T-cell (primary cell): ENCODE results near the gene SLC25A13. TPM values are rescaled to one million over a fixed set of nuclear protein-coding genes. Genes with fewer than 3 reads are reported as not detected.
"Not testable (repeated sequence)": the region's sequence is repeated elsewhere in the genome, so short reads cannot be mapped to it uniquely, and the experiment has no call there.

Experiments
- ATAC-seq, 4 experiments: fragments of 200-7000 bp in 3 of 4; fragments of 150-1000 bp in 1 of 4; cut with Tn5 transposase; replicated peaks in 1 of 4; 1 replicate in 3 of 4; 2 replicates in 1 of 4; pipeline ENCODE4 v1.10.0; 2021; ENCODE audit warnings: moderate library complexity in 3 of 4, mild to moderate bottlenecking in 2 of 4, moderate number of reproducible peaks in 1 of 4
- CTCF ChIA-PET, 2 donors: fragments of 300-600 bp; sonication (Branson Sonifier 250); formaldehyde crosslinking; loops; one replicate each; lab custom pipeline; 2022; ENCODE audit warnings: antibody characterized with exemption in 2 of 2; lab: Charles Lee
- POLR2A ChIA-PET, 2 donors: fragments of 300-600 bp; sonication (Branson Sonifier 250); formaldehyde crosslinking; loops; one replicate each; lab custom pipeline; 2022; ENCODE audit warnings: antibody characterized with exemption in 2 of 2; lab: Charles Lee
- DNase-seq, 35 experiments: peaks; one replicate each; pipeline versions ENCODE4 v3.0.0 to v3.0.0-alpha.2; 2013 to 2023
- H3K27ac ChIP-seq: one replicate; pipeline ENCODE4 v1.5.1; 2013; ENCODE audit warnings: low read length
- H3K27me3 ChIP-seq, 2 experiments: replicated peaks in 1 of 2; 1 replicate in 1 of 2; 2 replicates in 1 of 2; pipeline versions ENCODE4 v1.6.1 to v1.7.0; 2013; ENCODE audit warnings: low read length in 1 of 2, mixed read lengths in 1 of 2; ENCODE audit not compliant: control insufficient read depth in 2 of 2, insufficient read depth in 2 of 2; ENCODE audit errors: extremely low read depth in 1 of 2
- H3K36me3 ChIP-seq, 2 donors: 1 replicate in 1 of 2; 2 replicates in 1 of 2; pipeline versions ENCODE4 v1.6.1 to v1.7.0; 2013; ENCODE audit warnings: low read length in 1 of 2; ENCODE audit not compliant: control insufficient read depth in 2 of 2, insufficient read depth in 1 of 2; ENCODE audit errors: extremely low read depth in 1 of 2
- H3K4me1 ChIP-seq, 2 experiments: 1 replicate in 1 of 2; 2 replicates in 1 of 2; pipeline versions ENCODE4 v1.6.1 to v1.7.0; 2013; ENCODE audit warnings: low read length in 2 of 2, mixed read lengths in 1 of 2; ENCODE audit not compliant: insufficient read depth in 2 of 2, control insufficient read depth in 1 of 2; ENCODE audit errors: extremely low read depth in 1 of 2
- H3K4me3 ChIP-seq, 2 donors: 1 replicate in 1 of 2; 2 replicates in 1 of 2; pipeline versions ENCODE4 v1.5.1 to v1.7.0; 2013; ENCODE audit warnings: mild to moderate bottlenecking in 2 of 2, low read length in 1 of 2, moderate library complexity in 1 of 2; ENCODE audit not compliant: control insufficient read depth in 1 of 2; ENCODE audit errors: extremely low read depth in 1 of 2
- H3K9me3 ChIP-seq: 2 replicates; pipeline ENCODE4 v1.7.0; 2013
- H3K27ac Mint-ChIP-seq, 2 donors: one replicate each; pipeline ENCODE4 v1.8.0; 2020 to 2021; ENCODE audit warnings: mild to moderate bottlenecking in 2 of 2, mixed read lengths in 2 of 2
- H3K27me3 Mint-ChIP-seq, 2 donors: one replicate each; pipeline ENCODE4 v1.8.0; 2021 to 2022; ENCODE audit warnings: mixed read lengths in 2 of 2
- H3K36me3 Mint-ChIP-seq: one replicate; pipeline ENCODE4 v1.8.0; 2021; ENCODE audit warnings: mixed read lengths
- H3K4me1 Mint-ChIP-seq, 3 donors: one replicate each; pipeline ENCODE4 v1.8.0; 2020 to 2022; ENCODE audit warnings: mixed read lengths in 3 of 3, mild to moderate bottlenecking in 1 of 3
- H3K4me3 Mint-ChIP-seq, 3 donors: one replicate each; pipeline ENCODE4 v1.8.0; 2020 to 2022; ENCODE audit warnings: mild to moderate bottlenecking in 3 of 3, mixed read lengths in 3 of 3, moderate library complexity in 3 of 3
- H3K9me3 Mint-ChIP-seq, 3 donors: one replicate each; pipeline ENCODE4 v1.8.0; 2020 to 2022; ENCODE audit warnings: mixed read lengths in 3 of 3
- WGBS: methylation state at CpG from one replicate; pipeline ENCODE4 v1.1.5; 2013; ENCODE audit warnings: missing lambda C conversion rate; ENCODE audit not compliant: insufficient coverage; 5-methylcytosine and 5-hydroxymethylcytosine counted together
- total RNA-seq, 35 experiments: library from RNA in 6 of 35; stranded (reverse) in 6 of 35; fragments of 120-200 nt in 1 of 35; gene quantifications; one replicate each; pipeline versions ENCODE4 v1.2.1 to v1.2.4 and lab custom pipeline; 2013 to 2026

Gene SLC25A13
- total RNA-seq, 5 donors from 2014 or later (not counting 1 experiment from before 2014, with no cell fraction given) = 8.1 to 19.1 (median 10.9) TPM

GRCh38 chr7:96327429-96327828 lies 5.5 kb upstream of the SLC25A13 start:
- Mint-ChIP-seq H3K27me3 (no peaks in the 10 kb centered on the region), H3K4me3 (no peak overlapping the region), H3K9me3 (no peaks in the 10 kb centered on the region), H3K4me1 (peaks cover 0 to 4% (median 2%) of the 10 kb centered on the region in 3 donors), H3K36me3 (no peaks in the 10 kb centered on the region), H3K27ac (no peak overlapping the region)
- CTCF ChIA-PET = no interaction called here
- POLR2A ChIA-PET = no interaction called here
- H3K36me3 ChIP-seq = no peaks in the 10 kb centered on the region
- DNase-seq (no peak), ATAC-seq (no peak)
- no peaks in the 10 kb centered on the region for H3K27me3 ChIP-seq
- 100% methylated on average over 2 of the region's 3 CpGs for WGBS
- no peak overlapping the region for H3K4me3 ChIP-seq
- no peaks in the 10 kb centered on the region for H3K4me1 ChIP-seq
- H3K27ac ChIP-seq = no peak overlapping the region
- H3K9me3 ChIP-seq = no peaks in the 10 kb centered on the region

GRCh38 chr7:96326752-96327151 lies 4.9 kb upstream of the SLC25A13 start:
- H3K27ac ChIP-seq, H3K4me1 Mint-ChIP-seq, H3K9me3 ChIP-seq, H3K4me1 ChIP-seq, H3K4me3 Mint-ChIP-seq, ATAC-seq, H3K36me3 Mint-ChIP-seq, CTCF ChIA-PET, H3K9me3 Mint-ChIP-seq, H3K27me3 Mint-ChIP-seq, H3K36me3 ChIP-seq, H3K27me3 ChIP-seq, H3K27ac Mint-ChIP-seq, POLR2A ChIA-PET, H3K4me3 ChIP-seq: not testable (repeated sequence)
- WGBS = no CpG with 5 or more reads among the region's 2 CpGs
- DNase-seq = peak in 1 of 35 experiments; percentile 9

GRCh38 chr7:96322847-96323461 lies 1.1 kb upstream of the SLC25A13 start:
- peaks cover 9% of the 10 kb centered on the region in 2 experiments for H3K4me1 ChIP-seq
- no peak for ATAC-seq
- POLR2A ChIA-PET = no interaction called here

GRCh38 chr7:96322373-96322695 lies 436 bp upstream of the SLC25A13 start:
- DNase-seq = no peak

More at GRCh38 chr7:96322847-96323461, 1.1 kb upstream of the SLC25A13 start:
- H3K27ac ChIP-seq = no peak overlapping the region
- peaks cover 25 to 31% (median 27%) of the 10 kb centered on the region in 3 donors for H3K4me1 Mint-ChIP-seq
- H3K27me3 ChIP-seq = no peaks in the 10 kb centered on the region
- no peaks in the 10 kb centered on the region for H3K9me3 ChIP-seq
- peaks cover 2% of the 10 kb centered on the region for H3K36me3 Mint-ChIP-seq
- WGBS = 80% methylated on average over 3 of the region's 7 CpGs
- no peaks in the 10 kb centered on the region for H3K27me3 Mint-ChIP-seq
- DNase-seq = no peak
- H3K9me3 Mint-ChIP-seq = no peaks in the 10 kb centered on the region
- H3K4me3 ChIP-seq = no peak overlapping the region
- peak overlapping the region; percentile 78 to 92 (median 92) for H3K4me3 Mint-ChIP-seq
- H3K36me3 ChIP-seq = no peaks in the 10 kb centered on the region
- peak overlapping the region; percentile 12 to 74 for H3K27ac Mint-ChIP-seq
- CTCF ChIA-PET = no interaction called here

GRCh38 chr7:96321031-96321657 lies 754 bp downstream of the SLC25A13 start:
- H3K27me3 Mint-ChIP-seq = no peaks in the 10 kb centered on the region
- peak overlapping the region; percentile 86 to 88 for H3K4me3 ChIP-seq
- WGBS = 0% methylated on average over 16 of the region's 22 CpGs
- peak in 28 of 35 experiments; percentile 4 to 59 (median 28) for DNase-seq
- H3K36me3 Mint-ChIP-seq = peaks cover 4% of the 10 kb centered on the region
- H3K4me3 Mint-ChIP-seq = peak overlapping the region; percentile 91 to 92 (median 92)
- no peaks in the 10 kb centered on the region for H3K36me3 ChIP-seq
- ChIA-PET CTCF (no interaction called here), POLR2A (interaction anchor here (0.9 to 1.4 kb wide), 2 partner anchors 18 to 35 kb away, joined by 3 read pairs; no protein-coding TSS in a partner anchor)
- no peaks in the 10 kb centered on the region for H3K9me3 ChIP-seq
- peak overlapping the region; percentile 92 to 96 for H3K27ac Mint-ChIP-seq
- peak overlapping the region; percentile 75 for H3K27ac ChIP-seq
- no peaks in the 10 kb centered on the region for H3K27me3 ChIP-seq
- H3K9me3 Mint-ChIP-seq = no peaks in the 10 kb centered on the region
- peaks cover 9% of the 10 kb centered on the region in 2 experiments for H3K4me1 ChIP-seq
- peaks cover 31 to 33% (median 32%) of the 10 kb centered on the region in 3 donors for H3K4me1 Mint-ChIP-seq
- peak; percentile 49 to 61 (median 50) for ATAC-seq

More at GRCh38 chr7:96322373-96322695, 436 bp upstream of the SLC25A13 start:
- Histone ChIP-seq H3K4me3 (peak overlapping the region; percentile 86 to 88), H3K27me3 (no peaks in the 10 kb centered on the region), H3K4me1 (peaks cover 9% of the 10 kb centered on the region in 2 experiments), H3K27ac (peak overlapping the region; percentile 13), H3K36me3 (no peaks in the 10 kb centered on the region), H3K9me3 (no peaks in the 10 kb centered on the region)
- CTCF ChIA-PET = no interaction called here
- Mint-ChIP-seq H3K27ac (peak overlapping the region; percentile 74), H3K4me1 (peaks cover 29 to 31% (median 30%) of the 10 kb centered on the region in 3 donors), H3K9me3 (no peaks in the 10 kb centered on the region), H3K36me3 (peaks cover 4% of the 10 kb centered on the region), H3K4me3 (peak overlapping the region; percentile 78 to 92 (median 92)), H3K27me3 (no peaks in the 10 kb centered on the region)
- POLR2A ChIA-PET = no interaction called here
- no peak for ATAC-seq
- WGBS = 38% methylated on average over 2 of the region's 9 CpGs

- Histone ChIP-seq H3K27ac (peak overlapping the region; percentile 75), H3K4me3 (no peak overlapping the region), H3K36me3 (no peaks in the 10 kb centered on the region), H3K4me1 (peaks cover 9% of the 10 kb centered on the region in 2 experiments), H3K9me3 (no peaks in the 10 kb centered on the region), H3K27me3 (no peaks in the 10 kb centered on the region)
- POLR2A ChIA-PET = interaction anchor here (0.9 to 1.4 kb wide), 2 partner anchors 17 to 35 kb away, joined by 3 read pairs; no protein-coding TSS in a partner anchor
- H3K27me3 Mint-ChIP-seq = no peaks in the 10 kb centered on the region
- WGBS = no CpG with 5 or more reads among the region's 2 CpGs
- peaks cover 31 to 34% (median 32%) of the 10 kb centered on the region in 3 donors for H3K4me1 Mint-ChIP-seq
- H3K4me3 Mint-ChIP-seq = peak overlapping the region; percentile 91 to 92 (median 92)
- H3K36me3 Mint-ChIP-seq = peaks cover 4% of the 10 kb centered on the region
- peak overlapping the region; percentile 92 to 96 for H3K27ac Mint-ChIP-seq
- DNase-seq (peak in 1 of 35 experiments; percentile 5), ATAC-seq (no peak)
- no peaks in the 10 kb centered on the region for H3K9me3 Mint-ChIP-seq
- CTCF ChIA-PET = no interaction called here
These were observed 1.5 kb downstream of the SLC25A13 start for GRCh38 chr7:96320442-96320841.
